Glutamatergic neuron (in vitro differentiated cells): ENCODE results near the gene SERPINA10. TPM values are rescaled to one million over a fixed set of nuclear protein-coding genes. Genes with fewer than 3 reads are reported as not detected.

Experiments used
- DNase-seq: peaks from one replicate; pipeline ENCODE4 v3.0.0; 2022
- H3K27ac Mint-ChIP-seq: one replicate; pipeline ENCODE4 v1.8.0; 2020; ENCODE audit warnings: mild to moderate bottlenecking, mixed read lengths, inconsistent platforms; ENCODE audit not compliant: unreplicated experiment
- H3K27me3 Mint-ChIP-seq: one replicate; pipeline ENCODE4 v1.8.0; 2020; ENCODE audit warnings: mild to moderate bottlenecking, moderate library complexity, mixed read lengths, inconsistent platforms; ENCODE audit not compliant: unreplicated experiment
- H3K36me3 Mint-ChIP-seq: one replicate; pipeline ENCODE4 v1.8.0; 2020; ENCODE audit warnings: mild to moderate bottlenecking, mixed read lengths, inconsistent platforms; ENCODE audit not compliant: unreplicated experiment
- H3K4me1 Mint-ChIP-seq: one replicate; pipeline ENCODE4 v1.8.0; 2020; ENCODE audit warnings: mild to moderate bottlenecking, low read depth, mixed read lengths, inconsistent platforms; ENCODE audit not compliant: unreplicated experiment
- H3K4me3 Mint-ChIP-seq: one replicate; pipeline ENCODE4 v1.8.0; 2020; ENCODE audit warnings: mild to moderate bottlenecking, mixed read lengths, inconsistent platforms; ENCODE audit not compliant: unreplicated experiment
- H3K9me3 Mint-ChIP-seq: one replicate; pipeline ENCODE4 v1.8.0; 2020; ENCODE audit warnings: mild to moderate bottlenecking, moderate library complexity, mixed read lengths, inconsistent platforms; ENCODE audit not compliant: unreplicated experiment
- CTCF ChIP-seq: fragments of 200-600 bp; sonication (generic); IDR thresholded peaks from one replicate; pipeline ENCODE4 v1.5.0; 2021; ENCODE audit not compliant: partially characterized antibody, unreplicated experiment
- total RNA-seq: library from RNA; stranded (reverse); fragmentation: NEBNext Ultra II Directional; extraction: Animal tissue kit (Norgen Biotek cat#: 25700); gene quantifications from one replicate; pipeline ENCODE4 v1.2.1, GENCODE V29; 2021; ENCODE audit not compliant: unreplicated experiment

SERPINA10 gene
- total RNA-seq, 1 donor from 2014 or later: not detected

DNA sequence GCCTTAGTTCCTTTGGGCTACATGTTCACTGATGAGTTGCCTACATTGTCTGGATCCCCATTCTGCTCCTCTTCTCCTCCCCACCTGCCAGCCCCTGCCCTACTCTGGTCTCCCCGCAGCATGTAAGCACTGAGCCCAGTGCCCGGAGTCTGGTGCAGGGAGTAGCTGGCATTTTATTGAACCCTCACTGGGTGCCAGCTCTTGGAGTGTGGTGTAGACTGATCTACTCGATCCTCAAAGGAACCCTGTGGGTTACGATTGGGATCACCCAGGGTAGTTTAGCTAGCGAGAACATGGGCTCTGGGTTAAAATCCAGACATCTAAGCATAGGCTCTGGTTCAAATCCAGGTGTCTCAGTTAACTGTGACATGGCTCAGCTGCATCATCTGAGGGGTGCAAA, 38.4 kb upstream of the SERPINA10 start:
- TF ChIP-seq CTCF: no peak
- Mint-ChIP-seq H3K4me1 (no peaks in the 10 kb centered on the region), H3K27ac (no peak overlapping the region)

DNA sequence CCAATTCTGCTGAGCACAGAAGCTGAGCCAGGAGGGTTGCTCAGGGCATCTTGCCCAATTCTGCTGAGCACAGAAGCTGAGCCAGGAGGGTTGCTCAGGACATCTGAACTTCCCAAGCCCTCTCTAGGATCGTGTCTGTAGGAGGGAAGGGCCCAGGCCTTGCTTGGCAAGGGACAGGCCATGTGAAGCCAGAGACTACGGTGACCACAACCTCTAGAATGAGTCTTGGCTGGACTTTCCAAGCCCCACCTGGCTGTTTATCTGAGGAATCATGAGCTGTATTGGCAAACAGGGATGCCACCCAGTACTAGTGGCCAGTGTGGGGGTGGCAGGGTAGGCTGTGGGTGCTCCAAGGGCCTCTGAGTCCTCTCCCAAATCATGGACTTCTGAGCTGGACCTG, 37.8 kb upstream of the SERPINA10 start:
- TF ChIP-seq CTCF: no peak
- Mint-ChIP-seq H3K36me3 (no peaks in the 10 kb centered on the region), H3K4me1 (no peaks in the 10 kb centered on the region), H3K9me3 (no peaks in the 10 kb centered on the region), H3K27me3 (no peaks in the 10 kb centered on the region), H3K4me3 (no peak overlapping the region), H3K27ac (no peak overlapping the region)
- DNase-seq: no peak

More for the DNA sequence above, 38.4 kb upstream of the SERPINA10 start:
- H3K9me3 Mint-ChIP-seq: no peaks in the 10 kb centered on the region
- H3K4me3 Mint-ChIP-seq: no peak overlapping the region
- DNase-seq: no peak
- H3K27me3 Mint-ChIP-seq: no peaks in the 10 kb centered on the region
- no peaks in the 10 kb centered on the region for H3K36me3 Mint-ChIP-seq

GRCh38 chr14:94330432-94330831, 37.4 kb upstream of the SERPINA10 start:
- H3K36me3 Mint-ChIP-seq: no peaks in the 10 kb centered on the region
- TF ChIP-seq CTCF: no peak
- DNase-seq: no peak
- H3K4me3 Mint-ChIP-seq: no peak overlapping the region
- H3K4me1 Mint-ChIP-seq: no peaks in the 10 kb centered on the region
- H3K27ac Mint-ChIP-seq: no peak overlapping the region
- H3K9me3 Mint-ChIP-seq: no peaks in the 10 kb centered on the region
- H3K27me3 Mint-ChIP-seq: no peaks in the 10 kb centered on the region

- no peak for DNase-seq
- H3K9me3 Mint-ChIP-seq: no peaks in the 10 kb centered on the region
- no peak for TF ChIP-seq CTCF
- no peak overlapping the region for H3K27ac Mint-ChIP-seq
- no peak overlapping the region for H3K4me3 Mint-ChIP-seq
- no peaks in the 10 kb centered on the region for H3K36me3 Mint-ChIP-seq
- H3K4me1 Mint-ChIP-seq: no peaks in the 10 kb centered on the region
- no peaks in the 10 kb centered on the region for H3K27me3 Mint-ChIP-seq
Observed at GRCh38 chr14:94329857-94330256, 36.8 kb upstream of the SERPINA10 start.

GRCh38 chr14:94328196-94328595, 35.1 kb upstream of the SERPINA10 start:
- no peak overlapping the region for H3K27ac Mint-ChIP-seq
- TF ChIP-seq CTCF: no peak
- no peaks in the 10 kb centered on the region for H3K4me1 Mint-ChIP-seq
- peaks cover 3% of the 10 kb centered on the region for H3K27me3 Mint-ChIP-seq
- H3K36me3 Mint-ChIP-seq: no peaks in the 10 kb centered on the region
- DNase-seq: no peak
- H3K4me3 Mint-ChIP-seq: no peak overlapping the region
- no peaks in the 10 kb centered on the region for H3K9me3 Mint-ChIP-seq
